OCI-LY7 (cell line): ENCODE data around the gene ELOF1. TPM values are rescaled to one million over a fixed set of nuclear protein-coding genes. Genes with fewer than 3 reads are reported as not detected.
A peak's percentile ranks its signal among the peaks of the same experiment; 100 is the strongest.

Experiments used
- BruUV-seq: library from RNA; stranded (reverse); fragments of 400-500 nt; replicated peaks from 2 replicates; lab custom pipeline; 2021; lab: Mats Ljungman, UMichigan
- CTCF ChIA-PET: fragments of 300-600 bp; sonication (Branson Sonifier 250); formaldehyde crosslinking; loops from one replicate; lab custom pipeline; 2022; ENCODE audit warnings: antibody characterized with exemption; ENCODE audit not compliant: unreplicated experiment; lab: Charles Lee
- POLR2A ChIA-PET: fragments of 300-600 bp; sonication (Branson Sonifier 250); formaldehyde crosslinking; loops from one replicate; lab custom pipeline; 2022; ENCODE audit warnings: antibody characterized with exemption; lab: Charles Lee
- DNase-seq: peaks from one replicate; pipeline ENCODE4 v3.0.0-alpha.2; 2015; ENCODE audit warnings: low spot score
- H2AFZ ChIP-seq: fragments of 200-600 bp; sonication (generic), shearing (Covaris generic); 2 replicates; pipeline ENCODE4 v1.6.1; 2014; ENCODE audit warnings: mild to moderate bottlenecking, antibody characterized with exemption, low read length, moderate library complexity
- H3K27ac ChIP-seq: fragments of 200-600 bp; sonication (generic); 2 replicates; pipeline ENCODE4 v1.5.1; 2014; ENCODE audit warnings: mixed run types, low read depth, mild to moderate bottlenecking, moderate library complexity, low read length, inconsistent platforms; ENCODE audit not compliant: poor library complexity, severe bottlenecking
- H3K36me3 ChIP-seq: fragments of 200-600 bp; sonication (generic); 2 replicates; pipeline ENCODE4 v1.6.1; 2014; ENCODE audit warnings: mild to moderate bottlenecking, antibody characterized with exemption, low read length, moderate library complexity, mixed read lengths; ENCODE audit not compliant: insufficient read depth
- H3K4me1 ChIP-seq: fragments of 200-600 bp; sonication (generic); 2 replicates; pipeline ENCODE4 v1.5.1; 2014; ENCODE audit warnings: mild to moderate bottlenecking, low read length; ENCODE audit not compliant: insufficient read depth, poor library complexity, severe bottlenecking
- H3K4me2 ChIP-seq: fragments of 200-600 bp; sonication (generic); 2 replicates; pipeline ENCODE4 v1.6.1; 2014; ENCODE audit warnings: mild to moderate bottlenecking, low read length
- H3K4me3 ChIP-seq: fragments of 200-600 bp; sonication (generic); 2 replicates; pipeline ENCODE4 v1.5.1; 2014; ENCODE audit warnings: mild to moderate bottlenecking, low read depth, low read length; ENCODE audit not compliant: poor library complexity, severe bottlenecking
- H3K79me2 ChIP-seq: fragments of 200-600 bp; sonication (generic); 2 replicates; pipeline ENCODE4 v1.6.1; 2016; ENCODE audit warnings: low read depth, mild to moderate bottlenecking, low read length, moderate library complexity, mixed read lengths; ENCODE audit not compliant: insufficient read depth
- H3K9me2 ChIP-seq: fragments of 200-600 bp; sonication (generic); 2 replicates; pipeline ENCODE4 v1.6.1; 2016; ENCODE audit warnings: mild to moderate bottlenecking, low read length, mixed read lengths; ENCODE audit not compliant: insufficient read depth
- H3K9me3 ChIP-seq: fragments of 200-600 bp; sonication (generic); 2 replicates; pipeline ENCODE4 v1.6.1; 2014; ENCODE audit warnings: mild to moderate bottlenecking, mixed run types, low read length, mixed read lengths
- H4K20me1 ChIP-seq: fragments of 200-600 bp; sonication (generic); 2 replicates; pipeline ENCODE4 v1.6.1; 2014; ENCODE audit warnings: mild to moderate bottlenecking, antibody characterized with exemption, low read length, moderate library complexity, mixed read lengths; ENCODE audit not compliant: insufficient read depth
- CTCF ChIP-seq: fragments of 200-600 bp; sonication (generic); conservative IDR thresholded peaks from 2 replicates; pipeline ENCODE4 v1.5.1; 2014; ENCODE audit warnings: mild to moderate bottlenecking, antibody characterized with exemption, low read length, moderate library complexity, mixed read lengths
- EZH2phosphoT487 ChIP-seq: fragments of 200-600 bp; sonication (generic); IDR thresholded peaks from 2 replicates; pipeline ENCODE4 v1.6.1; 2018; ENCODE audit warnings: low read depth, borderline replicate concordance, mild to moderate bottlenecking, mixed run types, antibody characterized with exemption, low read length, moderate library complexity, mixed read lengths
- intact Hi-C: fragments of 100-400 bp; cut with micrococcal nuclease; formaldehyde crosslinking; loops from one replicate; pipeline ENCODE4 v1.10.0; 2022; ENCODE audit not compliant: unreplicated experiment
- total RNA-seq, 2 experiments: library from RNA; depleted of rRNA in 1 of 2; stranded (reverse); fragments of >200 nt in 1 of 2; shearing (Covaris generic) in 1 of 2; gene quantifications; 2 replicates each; pipeline ENCODE4 v1.2.3, GENCODE V29; 2014 to 2022

Gene ELOF1
- total RNA-seq, 2 experiments from 2014 or later = 60.5 to 73.2 TPM

DNA sequence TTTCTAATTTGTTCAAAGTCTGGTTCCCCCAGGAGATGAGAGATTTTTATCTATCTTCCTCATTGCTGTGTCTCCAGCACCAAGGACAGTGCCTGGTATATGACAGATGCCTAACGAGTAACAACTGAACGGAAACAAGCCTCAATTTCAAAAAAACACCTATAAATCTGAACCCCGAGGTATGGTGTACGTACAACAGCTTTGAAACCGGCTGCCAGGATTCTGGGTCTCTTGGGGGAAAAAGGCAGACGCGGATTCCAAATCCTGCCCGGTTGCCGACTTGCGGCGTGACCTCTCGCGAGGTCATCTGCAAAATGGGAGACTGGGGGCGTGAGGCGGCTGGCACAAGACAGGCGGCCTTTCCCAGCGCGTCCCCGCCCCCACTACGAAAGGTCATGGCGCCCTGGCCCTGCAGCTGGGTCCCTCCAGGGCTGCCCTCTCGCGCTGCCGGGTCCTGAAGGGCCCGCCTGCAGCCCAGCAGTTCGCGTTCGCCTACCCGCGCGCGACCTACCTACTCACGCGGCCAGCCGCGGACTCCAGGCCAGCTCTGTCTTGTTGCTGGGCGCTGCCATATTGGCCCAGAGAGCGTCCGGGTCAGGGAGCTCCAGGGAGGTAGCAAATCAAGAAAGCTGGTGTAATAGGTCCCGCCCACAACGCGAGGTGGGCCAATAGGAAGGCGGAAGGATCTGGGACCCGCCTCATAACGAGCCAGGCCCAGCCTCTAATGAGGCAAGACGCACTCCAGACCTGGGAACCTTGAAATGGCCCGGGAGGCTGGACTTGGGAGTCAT, 30.3 kb downstream of the ELOF1 start, which contains the start of gene ECSIT:
TSS of gene ECSIT (minus strand) at position 584 of the 791 bp plus-strand sequence. CDS start 9,964 bp downstream, outside the sequence.
- no peaks in the 10 kb centered on the region for H4K20me1 ChIP-seq
- peak; percentile 97 for DNase-seq
- H3K4me1 ChIP-seq = peaks cover 12% of the 10 kb centered on the region
- H3K9me3 ChIP-seq = no peaks in the 10 kb centered on the region
- ChIA-PET POLR2A (interaction anchor here (0.6 to 1.0 kb wide), 4 partner anchors 35 to 148 kb away, joined by 3 to 4 read pairs (median 3); no protein-coding TSS in a partner anchor), CTCF (interaction anchor here (0.6 to 0.9 kb wide), 2 partner anchors 50 to 269 kb away, joined by 3 to 9 read pairs; no protein-coding TSS in a partner anchor)
- H3K27ac ChIP-seq = peak within 1 kb of the TSS; percentile 53
- H3K9me2 ChIP-seq = no peaks in the 10 kb centered on the region
- peaks cover 14% of the 10 kb centered on the region; the same call in 1 of the 2 replicates for H3K79me2 ChIP-seq
- TF ChIP-seq EZH2phosphoT487 (no peak), CTCF (no peak)
- peak within 1 kb of the TSS; percentile 80 for H3K4me3 ChIP-seq
- H3K36me3 ChIP-seq = peaks cover 11% of the 10 kb centered on the region
- peak within 1 kb of the TSS; percentile 78 for H2AFZ ChIP-seq
- H3K4me2 ChIP-seq = peak within 1 kb of the TSS; percentile 88
- BruUV-seq = TSS peak; percentile 77
- intact Hi-C loops = loop anchor here (1.0 kb wide), 2 partner anchors 23 to 46 kb away; partner anchors contain the start of gene ZNF653

- Histone ChIP-seq H3K4me1 (no peaks in the 10 kb centered on the region), H3K4me3 (no peak overlapping the region), H3K4me2 (no peak overlapping the region), H4K20me1 (no peaks in the 10 kb centered on the region), H3K36me3 (peaks cover 42% of the 10 kb centered on the region), H3K79me2 (no peaks in the 10 kb centered on the region), H3K27ac (no peak overlapping the region), H2AFZ (no peak overlapping the region), H3K9me3 (no peaks in the 10 kb centered on the region), H3K9me2 (no peaks in the 10 kb centered on the region)
- no peak for DNase-seq
- TF ChIP-seq EZH2phosphoT487 = no peak
- TF ChIP-seq CTCF = no peak
- intact Hi-C loops = no loop called here
- ChIA-PET POLR2A (no interaction called here), CTCF (no interaction called here)
- no TSS peak for BruUV-seq
These were observed 39.9 kb downstream of the ELOF1 start for GRCh38 chr19:11519138-11519537.
